ENCODE results near the gene NTNG1. TPM values are rescaled to one million over a fixed set of nuclear protein-coding genes. Genes with fewer than 3 reads are reported as not detected.

The NTNG1 gene
- total and polyA plus RNA-seq, 3 donors from 2014 or later: 1.8 to 2.3 (median 2.2) TPM

DNA sequence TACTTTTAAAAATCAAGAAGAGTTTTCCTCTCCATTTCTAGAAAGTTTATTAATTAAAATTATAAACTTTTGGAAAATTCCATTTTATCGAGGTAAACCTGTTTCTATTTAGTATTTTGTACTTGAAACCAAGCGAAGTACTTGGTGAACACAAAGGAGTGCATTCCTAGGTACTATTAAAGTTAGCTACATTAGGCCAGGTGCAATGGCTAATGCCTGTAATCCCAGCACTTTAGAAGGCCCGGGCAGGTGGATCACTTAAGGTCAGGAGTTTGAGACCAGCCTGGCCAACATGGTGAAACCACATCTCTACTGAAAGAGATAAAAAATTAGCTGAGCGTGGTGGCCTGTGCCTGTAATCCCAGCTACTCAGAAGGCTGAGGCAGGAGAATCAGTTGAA lies 292.2 kb downstream of the NTNG1 start:
- DNase-seq: no peak
- no peak overlapping the region for H3K4me3 ChIP-seq
- H3K9me3 ChIP-seq: no peaks in the 10 kb centered on the region
- no peaks in the 10 kb centered on the region for H3K4me1 ChIP-seq
- no peaks in the 10 kb centered on the region for H3K27me3 ChIP-seq
- intact Hi-C loops (cut with DNase I; ENCODE audit: low total_unique reads): no loop called here
- WGBS, 2 donors: 92% methylated on average over 4 of the region's 4 CpGs
- no peak for TF ChIP-seq POLR2A (IDR thresholded peaks at IDR 0.05)
- TF ChIP-seq, protein P1, sequence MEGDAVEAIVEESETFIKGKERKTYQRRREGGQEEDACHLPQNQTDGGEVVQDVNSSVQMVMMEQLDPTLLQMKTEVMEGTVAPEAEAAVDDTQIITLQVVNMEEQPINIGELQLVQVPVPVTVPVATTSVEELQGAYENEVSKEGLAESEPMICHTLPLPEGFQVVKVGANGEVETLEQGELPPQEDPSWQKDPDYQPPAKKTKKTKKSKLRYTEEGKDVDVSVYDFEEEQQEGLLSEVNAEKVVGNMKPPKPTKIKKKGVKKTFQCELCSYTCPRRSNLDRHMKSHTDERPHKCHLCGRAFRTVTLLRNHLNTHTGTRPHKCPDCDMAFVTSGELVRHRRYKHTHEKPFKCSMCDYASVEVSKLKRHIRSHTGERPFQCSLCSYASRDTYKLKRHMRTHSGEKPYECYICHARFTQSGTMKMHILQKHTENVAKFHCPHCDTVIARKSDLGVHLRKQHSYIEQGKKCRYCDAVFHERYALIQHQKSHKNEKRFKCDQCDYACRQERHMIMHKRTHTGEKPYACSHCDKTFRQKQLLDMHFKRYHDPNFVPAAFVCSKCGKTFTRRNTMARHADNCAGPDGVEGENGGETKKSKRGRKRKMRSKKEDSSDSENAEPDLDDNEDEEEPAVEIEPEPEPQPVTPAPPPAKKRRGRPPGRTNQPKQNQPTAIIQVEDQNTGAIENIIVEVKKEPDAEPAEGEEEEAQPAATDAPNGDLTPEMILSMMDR (IDR thresholded peaks at IDR 0.05): no peak
- H3K36me3 ChIP-seq (ENCODE audit: low read depth, missing control alignments): no peaks in the 10 kb centered on the region
- no peak overlapping the region for H3K27ac ChIP-seq

DNA sequence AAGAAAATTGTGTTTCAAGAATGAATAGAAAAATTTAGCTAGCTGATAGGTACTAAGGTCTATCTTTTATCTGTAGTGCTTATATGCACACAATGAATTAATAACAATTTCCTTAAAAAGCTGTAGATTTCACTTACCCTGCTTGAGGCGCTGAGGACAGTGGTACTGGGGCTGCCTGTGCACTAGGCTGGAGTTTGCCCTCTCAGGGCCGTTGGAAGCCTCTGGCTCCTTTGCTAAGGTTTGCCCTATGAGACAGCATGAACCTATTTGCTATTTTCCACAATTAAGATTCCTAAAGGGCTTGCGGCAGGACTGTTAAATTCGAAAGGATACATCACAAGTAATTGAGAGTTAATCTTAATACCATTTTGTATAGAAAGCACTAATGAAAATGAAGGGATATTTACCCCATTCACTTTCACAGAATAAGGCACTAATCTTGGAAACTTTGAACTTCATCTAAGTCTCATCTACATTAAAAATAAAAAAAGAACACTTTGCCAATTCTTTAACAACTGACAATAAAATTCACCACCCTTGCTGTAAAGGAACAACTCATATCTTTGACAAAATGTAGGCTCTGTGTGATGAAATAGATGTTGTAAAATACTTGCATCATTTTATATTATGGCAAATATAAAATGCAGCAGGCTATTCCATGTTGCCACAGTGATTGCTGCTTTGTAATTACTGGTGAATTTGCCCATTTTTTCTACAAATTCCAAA lies 293.0 kb downstream of the NTNG1 start:
- H3K36me3 ChIP-seq (ENCODE audit: low read depth, missing control alignments): no peaks in the 10 kb centered on the region
- no peak overlapping the region for H3K4me3 ChIP-seq
- H3K27ac ChIP-seq: no peak overlapping the region
- 58 to 67% methylated on average over 4 of the region's 4 CpGs for WGBS, 2 donors
- intact Hi-C loops (cut with DNase I; ENCODE audit: low total_unique reads): no loop called here
- H3K4me1 ChIP-seq: no peaks in the 10 kb centered on the region
- DNase-seq: no peak
- no peaks in the 10 kb centered on the region for H3K9me3 ChIP-seq
- no peaks in the 10 kb centered on the region for H3K27me3 ChIP-seq
- no peak for TF ChIP-seq POLR2A (IDR thresholded peaks at IDR 0.05)
- TF ChIP-seq, protein P1 (IDR thresholded peaks at IDR 0.05): no peak

DNA sequence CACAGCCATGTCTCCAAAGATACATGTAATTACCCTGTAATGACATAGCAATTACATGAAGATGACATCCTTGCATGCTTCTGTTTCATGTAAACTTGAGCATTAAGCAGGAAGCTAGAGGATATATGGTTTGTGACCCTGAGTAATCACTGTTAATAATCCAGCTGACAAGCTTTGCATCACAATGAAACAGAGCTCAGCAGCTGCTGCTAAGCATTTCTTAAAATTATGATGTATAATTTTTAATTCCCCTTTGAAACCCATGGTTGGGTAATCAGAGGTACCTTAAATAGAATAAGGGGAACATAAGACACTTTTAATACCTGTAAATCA lies 293.5 kb downstream of the NTNG1 start:
- Histone ChIP-seq H3K36me3 (ENCODE audit: low read depth, missing control alignments) (no peaks in the 10 kb centered on the region), H3K27ac (no peak overlapping the region), H3K9me3 (no peaks in the 10 kb centered on the region), H3K4me3 (no peak overlapping the region), H3K27me3 (no peaks in the 10 kb centered on the region), H3K4me1 (no peaks in the 10 kb centered on the region)
- intact Hi-C loops (cut with DNase I; ENCODE audit: low total_unique reads): no loop called here
- no peak for TF ChIP-seq POLR2A (IDR thresholded peaks at IDR 0.05)
- TF ChIP-seq, protein P1 (IDR thresholded peaks at IDR 0.05): no peak
- no peak for DNase-seq

DNA sequence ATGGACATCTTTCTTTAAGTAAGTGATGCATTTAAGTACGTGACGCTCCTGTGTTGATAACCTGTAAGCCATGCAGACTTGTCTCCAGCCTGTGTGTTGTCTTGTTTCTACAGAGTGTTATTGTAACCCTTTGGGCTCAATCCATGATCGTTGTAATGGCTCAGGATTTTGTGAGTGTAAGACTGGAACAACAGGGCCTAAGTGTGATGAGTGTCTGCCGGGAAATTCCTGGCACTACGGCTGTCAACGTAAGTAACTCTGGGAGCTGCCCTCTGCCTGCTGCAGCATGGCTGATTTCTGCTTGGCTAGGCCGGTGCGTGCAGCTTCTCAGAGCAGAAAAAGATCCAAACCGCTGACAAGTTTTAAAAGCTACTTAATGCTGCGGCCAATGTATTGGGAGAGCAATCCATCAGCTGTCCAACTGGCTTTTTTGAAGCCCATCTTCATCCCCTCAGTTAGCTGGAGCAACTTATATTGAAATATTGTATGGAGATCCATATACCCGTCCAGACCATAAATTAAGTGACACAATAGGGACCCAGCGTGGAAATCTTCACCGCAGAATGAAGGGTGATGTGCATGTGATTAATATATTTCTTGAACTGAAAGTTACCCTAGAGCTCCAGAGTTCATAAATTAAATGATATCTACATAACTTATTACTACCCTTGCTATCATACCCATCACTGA lies 295.9 kb downstream of the NTNG1 start:
- H3K27me3 ChIP-seq: no peaks in the 10 kb centered on the region
- TF ChIP-seq, protein P1 (IDR thresholded peaks at IDR 0.05): no peak
- TF ChIP-seq POLR2A (IDR thresholded peaks at IDR 0.05): no peak
- no peaks in the 10 kb centered on the region for H3K9me3 ChIP-seq
- intact Hi-C loops (cut with DNase I; ENCODE audit: low total_unique reads): no loop called here
- DNase-seq: no peak
- H3K4me1 ChIP-seq: no peaks in the 10 kb centered on the region
- WGBS, 2 donors: 65 to 76% methylated on average over 13 of the region's 13 CpGs
- no peak overlapping the region for H3K4me3 ChIP-seq
- no peaks in the 10 kb centered on the region for H3K36me3 ChIP-seq (ENCODE audit: low read depth, missing control alignments)
- no peak overlapping the region for H3K27ac ChIP-seq

DNA sequence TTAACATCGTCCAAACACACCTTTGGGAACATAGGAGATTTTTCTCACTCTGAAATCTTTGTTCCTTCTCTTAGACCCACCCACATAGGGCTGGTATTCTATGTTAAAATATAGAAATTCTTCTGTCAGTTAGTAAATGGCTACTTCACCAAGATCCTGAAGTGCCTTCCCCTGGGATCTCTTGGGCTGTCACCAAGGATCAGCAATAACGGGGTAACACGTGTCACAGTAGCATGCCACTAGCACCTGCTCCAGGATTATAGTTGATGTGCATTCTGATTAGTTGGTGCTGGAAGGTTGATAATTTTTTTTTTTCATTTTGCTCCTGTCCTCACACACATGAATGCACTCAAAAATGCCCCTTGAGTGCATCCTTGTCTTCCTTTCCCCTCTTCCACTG lies 298.7 kb downstream of the NTNG1 start:
- no peaks in the 10 kb centered on the region for H3K4me1 ChIP-seq
- no peak for DNase-seq
- H3K9me3 ChIP-seq: no peaks in the 10 kb centered on the region
- H3K27me3 ChIP-seq: no peaks in the 10 kb centered on the region
- H3K4me3 ChIP-seq: no peak overlapping the region
- intact Hi-C loops (cut with DNase I; ENCODE audit: low total_unique reads): no loop called here
- 70 to 93% methylated on average over 3 of the region's 3 CpGs for WGBS, 2 donors
- TF ChIP-seq POLR2A (IDR thresholded peaks at IDR 0.05): no peak
- TF ChIP-seq, protein P1 (IDR thresholded peaks at IDR 0.05): no peak
- no peaks in the 10 kb centered on the region for H3K36me3 ChIP-seq (ENCODE audit: low read depth, missing control alignments)
- H3K27ac ChIP-seq: no peak overlapping the region
